T-helper 17 cell (primary cell): ENCODE results near the gene CRTC1. TPM values are rescaled to one million over a fixed set of nuclear protein-coding genes. Genes with fewer than 3 reads are reported as not detected.

Source experiments
- ATAC-seq: fragments of 150-1000 bp; cut with Tn5 transposase; 2 replicates; pipeline ENCODE4 v1.10.0; 2021; ENCODE audit warnings: mild to moderate bottlenecking, moderate library complexity
- DNase-seq, 3 donors: peaks; one replicate each; pipeline versions ENCODE4 v3.0.0 to v3.0.0-alpha.2; 2020 to 2021
- H3K9me3 ChIP-seq: one replicate; pipeline ENCODE4 v1.7.0; 2013; ENCODE audit warnings: low read length, mild to moderate bottlenecking; ENCODE audit not compliant: control insufficient read depth, poor library complexity, severe bottlenecking
- H3K27ac Mint-ChIP-seq: one replicate; pipeline ENCODE4 v1.8.0; 2022; ENCODE audit warnings: mild to moderate bottlenecking, moderate library complexity, mixed read lengths
- H3K27me3 Mint-ChIP-seq: one replicate; pipeline ENCODE4 v1.8.0; 2022; ENCODE audit warnings: mixed read lengths
- H3K36me3 Mint-ChIP-seq: one replicate; pipeline ENCODE4 v1.8.0; 2022; ENCODE audit warnings: low read depth, mixed read lengths
- H3K4me1 Mint-ChIP-seq: one replicate; pipeline ENCODE4 v1.8.0; 2022; ENCODE audit warnings: mild to moderate bottlenecking, mixed read lengths
- H3K4me3 Mint-ChIP-seq: one replicate; pipeline ENCODE4 v1.8.0; 2022; ENCODE audit warnings: mild to moderate bottlenecking, moderate library complexity, mixed read lengths
- total RNA-seq, 4 donors: library from RNA in 2 of 4; stranded (reverse) in 2 of 4; gene quantifications; one replicate each; pipeline ENCODE4 v1.2.3 and lab custom pipeline; 2022 to 2026

Gene CRTC1
- total RNA-seq, 2 donors from 2014 or later: 14.4 to 15.3 TPM

DNA sequence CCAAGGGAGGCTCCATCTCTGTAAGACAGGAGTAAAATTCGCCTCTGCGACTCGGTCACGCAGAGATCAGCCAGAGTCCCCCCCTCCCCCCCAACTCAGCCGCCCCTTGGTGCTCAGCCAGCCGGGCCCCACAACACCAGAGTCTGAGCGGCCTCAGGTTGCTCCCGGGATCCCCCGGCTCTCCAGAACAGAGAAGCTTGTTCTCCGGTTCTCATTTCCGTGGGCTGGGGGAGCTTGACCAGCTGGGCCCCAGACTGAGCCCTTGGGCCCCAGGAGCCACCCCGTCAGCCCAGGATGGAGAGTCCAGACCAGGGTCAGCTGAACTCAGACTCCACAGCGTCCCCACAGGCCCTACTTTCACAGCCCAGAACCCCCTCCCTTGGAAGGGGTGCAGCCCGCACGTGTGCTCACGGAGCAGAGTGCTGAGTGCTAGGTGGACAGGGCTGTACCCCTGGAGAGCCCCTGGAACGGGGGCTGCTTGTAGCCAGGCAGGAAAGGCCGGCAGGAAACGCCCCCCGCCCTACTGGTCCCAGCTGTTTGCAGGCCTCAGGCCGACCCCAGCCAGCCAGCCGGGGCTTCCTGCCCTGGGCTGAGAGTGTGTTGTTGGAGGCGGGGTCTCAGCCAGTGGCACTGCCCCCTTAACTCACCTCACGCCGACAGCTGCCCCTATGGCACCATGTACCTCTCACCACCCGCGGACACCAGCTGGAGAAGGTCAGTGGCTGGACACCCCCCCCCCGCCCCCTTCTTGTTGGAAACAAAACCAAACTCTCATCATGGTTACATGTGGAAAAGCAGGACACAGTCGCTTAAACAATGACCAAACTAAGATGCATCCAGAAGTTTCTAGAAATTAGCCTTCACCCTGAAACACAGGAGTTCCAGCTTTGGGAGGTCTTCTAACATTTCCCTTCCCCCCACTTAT, 63.2 kb downstream of the CRTC1 start:
- Mint-ChIP-seq H3K27me3 (no peaks in the 10 kb centered on the region), H3K4me3 (no peak overlapping the region), H3K4me1 (peaks cover 3% of the 10 kb centered on the region), H3K27ac (no peak overlapping the region), H3K36me3 (no peaks in the 10 kb centered on the region)
- no peak for ATAC-seq
- DNase-seq: no peak
- H3K9me3 ChIP-seq: no peaks in the 10 kb centered on the region

DNA sequence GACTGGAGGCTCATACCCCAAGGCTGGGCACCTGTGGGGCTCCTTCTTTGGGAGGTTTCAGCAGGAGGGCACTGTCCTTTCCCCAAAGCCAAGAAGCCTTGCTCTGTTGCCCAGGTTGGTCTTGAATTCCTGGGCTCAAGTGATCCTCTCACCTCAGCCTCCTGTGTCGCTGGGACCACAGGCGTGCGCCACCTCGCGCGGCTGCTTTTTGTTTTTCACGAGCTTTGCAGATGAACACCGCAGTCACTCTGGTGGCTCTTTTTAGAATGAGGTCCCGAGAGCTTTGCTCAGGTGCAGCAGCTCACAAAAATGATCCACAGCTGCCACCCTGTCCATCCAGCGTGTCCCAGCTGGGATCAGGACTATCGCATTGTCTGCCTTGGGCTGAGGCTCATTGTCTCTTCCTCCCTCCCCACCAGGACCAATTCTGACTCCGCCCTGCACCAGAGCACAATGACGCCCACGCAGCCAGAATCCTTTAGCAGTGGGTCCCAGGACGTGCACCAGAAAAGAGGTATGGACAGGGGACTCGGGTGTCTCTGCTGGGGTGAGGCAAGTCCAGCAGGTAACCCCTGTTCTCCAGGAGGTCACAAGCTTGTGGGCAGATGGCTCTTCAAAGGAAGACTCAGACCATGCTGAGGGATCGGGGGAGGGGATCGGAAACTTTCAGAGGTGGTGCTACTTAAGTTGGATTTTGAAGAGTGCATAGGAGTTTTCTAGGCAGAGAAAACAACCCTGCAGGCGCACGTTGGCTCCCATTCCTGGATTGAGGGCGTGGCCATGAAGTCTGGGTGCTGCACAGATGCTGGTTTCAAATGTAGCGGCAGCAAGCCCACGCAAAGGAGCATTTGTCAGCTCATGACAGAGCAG, 66.1 kb downstream of the CRTC1 start:
- Mint-ChIP-seq H3K27me3 (no peaks in the 10 kb centered on the region), H3K36me3 (no peaks in the 10 kb centered on the region), H3K27ac (no peak overlapping the region), H3K4me1 (peaks cover 3% of the 10 kb centered on the region), H3K4me3 (no peak overlapping the region)
- ATAC-seq: no peak
- no peaks in the 10 kb centered on the region for H3K9me3 ChIP-seq
- no peak for DNase-seq

DNA sequence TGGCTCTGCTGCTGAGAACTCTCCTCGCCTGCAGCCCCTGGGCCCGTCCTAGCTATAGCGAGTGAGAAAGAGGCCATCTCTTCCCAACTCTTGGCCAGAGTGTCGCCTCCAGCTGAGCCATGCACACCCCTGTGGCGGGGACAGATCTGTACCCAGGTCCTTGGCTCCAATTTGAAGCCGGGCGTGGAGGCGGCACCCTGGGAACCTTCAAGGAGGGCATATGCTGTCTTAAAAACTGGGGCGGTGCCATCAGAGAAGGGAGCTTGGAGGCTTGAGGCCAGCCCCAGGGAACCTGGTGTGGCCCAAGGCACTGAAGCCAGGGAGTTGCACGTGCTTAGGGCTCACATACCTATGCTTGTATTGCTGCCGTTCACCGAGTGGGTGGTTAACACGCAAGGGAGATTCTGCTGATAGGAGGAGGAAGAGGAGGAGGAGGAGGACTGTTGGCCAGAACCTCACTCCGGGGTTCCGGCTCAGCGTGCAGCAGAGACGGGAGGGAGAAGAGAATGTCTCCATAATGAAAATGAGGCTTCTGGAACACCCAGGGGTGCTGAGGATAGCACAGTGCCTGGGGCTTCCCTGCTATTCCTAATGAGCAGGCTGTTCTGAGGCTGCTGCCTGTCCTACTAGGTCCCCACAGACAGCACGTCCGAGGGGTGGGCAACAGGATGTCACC, 67.0 kb downstream of the CRTC1 start:
- H3K36me3 Mint-ChIP-seq: no peaks in the 10 kb centered on the region
- ATAC-seq (no peak), DNase-seq (no peak)
- peak overlapping the region; percentile 19 for H3K27ac Mint-ChIP-seq
- H3K4me3 Mint-ChIP-seq: no peak overlapping the region
- H3K4me1 Mint-ChIP-seq: peaks cover 3% of the 10 kb centered on the region
- no peaks in the 10 kb centered on the region for H3K27me3 Mint-ChIP-seq
- no peaks in the 10 kb centered on the region for H3K9me3 ChIP-seq

DNA sequence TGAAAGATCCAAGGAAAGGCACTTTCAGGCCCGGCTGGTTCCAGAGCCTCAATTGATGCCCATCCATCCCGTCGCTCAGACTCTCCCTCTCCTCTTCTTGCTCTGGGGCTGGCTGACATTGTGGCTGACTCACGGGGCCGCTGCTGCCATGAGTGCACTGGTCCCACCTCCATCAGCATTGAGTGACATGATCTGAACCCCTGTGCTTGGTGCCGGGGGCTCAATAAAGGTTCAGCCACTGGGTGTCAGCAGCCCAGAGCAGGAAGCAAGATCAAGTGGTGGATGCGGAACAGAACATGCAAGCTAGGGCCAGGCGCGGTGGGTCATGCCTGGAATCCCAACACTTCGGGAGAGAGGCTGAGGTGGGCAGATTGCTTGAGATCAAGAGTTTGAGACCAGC, 68.1 kb downstream of the CRTC1 start:
- Mint-ChIP-seq H3K27ac (no peak overlapping the region), H3K4me1 (peaks cover 3% of the 10 kb centered on the region), H3K4me3 (no peak overlapping the region), H3K36me3 (no peaks in the 10 kb centered on the region), H3K27me3 (no peaks in the 10 kb centered on the region)
- no peak for DNase-seq
- ATAC-seq: no peak
- no peaks in the 10 kb centered on the region for H3K9me3 ChIP-seq

DNA sequence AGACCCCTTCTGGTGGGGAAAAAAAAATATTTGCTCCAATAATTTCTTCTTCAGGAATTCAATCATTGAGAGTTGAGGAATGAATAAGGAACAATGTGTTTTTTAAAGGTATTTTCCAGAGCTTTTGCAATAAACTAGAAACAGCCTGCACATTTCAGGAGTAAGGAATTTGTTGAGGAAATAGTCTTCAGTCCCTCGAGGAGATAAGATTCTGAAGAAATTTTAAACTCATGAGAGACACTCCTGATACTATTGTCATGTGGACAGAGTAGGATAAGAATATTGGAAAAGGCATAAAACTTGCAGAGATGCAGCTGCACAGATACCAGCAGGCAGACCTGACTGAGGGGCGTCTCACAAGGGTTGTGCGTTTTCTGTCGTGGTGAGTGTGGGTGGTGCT, 71.0 kb downstream of the CRTC1 start:
- H3K27me3 Mint-ChIP-seq: no peaks in the 10 kb centered on the region

GRCh38 chr19:18756896-18757295, 73.4 kb downstream of the CRTC1 start:
- no peak overlapping the region for H3K4me3 Mint-ChIP-seq
- no peak overlapping the region for H3K27ac Mint-ChIP-seq
- H3K27me3 Mint-ChIP-seq: no peaks in the 10 kb centered on the region
- H3K4me1 Mint-ChIP-seq: no peaks in the 10 kb centered on the region
- no peaks in the 10 kb centered on the region for H3K9me3 ChIP-seq
- DNase-seq: no peak
- no peak for ATAC-seq
- H3K36me3 Mint-ChIP-seq: no peaks in the 10 kb centered on the region

More for the DNA sequence above, 71.0 kb downstream of the CRTC1 start:
- Mint-ChIP-seq H3K4me1 (peaks cover 3% of the 10 kb centered on the region), H3K27ac (no peak overlapping the region), H3K4me3 (no peak overlapping the region), H3K36me3 (no peaks in the 10 kb centered on the region)
- DNase-seq (no peak), ATAC-seq (no peak)
- no peaks in the 10 kb centered on the region for H3K9me3 ChIP-seq

DNA sequence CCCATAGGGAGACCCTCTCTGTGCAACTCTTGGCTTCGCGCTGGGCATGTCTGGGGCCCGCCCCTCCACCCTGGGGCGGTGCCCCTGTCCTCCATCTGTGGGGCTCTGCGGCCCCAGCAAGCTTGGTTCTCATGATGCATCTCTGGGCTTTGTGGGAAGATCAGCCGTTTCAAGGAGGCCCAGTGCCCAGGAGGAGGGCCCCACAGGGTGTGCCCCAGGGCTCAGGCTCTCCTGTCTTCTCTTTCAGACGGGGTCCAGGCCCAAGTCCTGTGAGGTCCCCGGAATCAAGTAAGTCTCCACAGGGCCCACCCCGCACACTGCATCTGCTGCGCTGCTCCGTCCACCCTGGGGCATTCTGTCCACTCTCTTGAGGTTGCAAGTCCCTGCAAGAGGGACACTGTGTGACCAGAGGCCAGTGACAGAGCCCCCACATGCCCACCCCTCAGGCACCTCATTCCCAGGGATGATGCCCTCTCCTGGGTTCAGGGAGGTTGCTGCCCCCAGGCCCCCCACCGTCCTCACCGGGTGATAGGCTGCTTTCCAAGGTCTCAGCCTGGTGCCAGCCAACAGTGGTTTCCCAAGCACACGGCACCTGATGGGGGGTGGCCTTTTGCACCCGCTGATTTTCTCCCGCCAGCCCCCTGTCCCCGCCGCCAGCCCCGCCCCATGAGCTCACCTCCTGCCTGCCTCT, 76.0 kb downstream of the CRTC1 start:
- Mint-ChIP-seq H3K27me3 (no peaks in the 10 kb centered on the region), H3K27ac (no peak overlapping the region), H3K4me1 (no peaks in the 10 kb centered on the region), H3K4me3 (no peak overlapping the region), H3K36me3 (no peaks in the 10 kb centered on the region)
- ATAC-seq: no peak
- no peak for DNase-seq
- no peaks in the 10 kb centered on the region for H3K9me3 ChIP-seq

GRCh38 chr19:18759995-18760426, 76.5 kb downstream of the CRTC1 start:
- DNase-seq (no peak), ATAC-seq (no peak)
- Mint-ChIP-seq H3K27ac (no peak overlapping the region), H3K4me3 (no peak overlapping the region), H3K4me1 (no peaks in the 10 kb centered on the region), H3K36me3 (no peaks in the 10 kb centered on the region), H3K27me3 (no peaks in the 10 kb centered on the region)
- H3K9me3 ChIP-seq: no peaks in the 10 kb centered on the region

DNA sequence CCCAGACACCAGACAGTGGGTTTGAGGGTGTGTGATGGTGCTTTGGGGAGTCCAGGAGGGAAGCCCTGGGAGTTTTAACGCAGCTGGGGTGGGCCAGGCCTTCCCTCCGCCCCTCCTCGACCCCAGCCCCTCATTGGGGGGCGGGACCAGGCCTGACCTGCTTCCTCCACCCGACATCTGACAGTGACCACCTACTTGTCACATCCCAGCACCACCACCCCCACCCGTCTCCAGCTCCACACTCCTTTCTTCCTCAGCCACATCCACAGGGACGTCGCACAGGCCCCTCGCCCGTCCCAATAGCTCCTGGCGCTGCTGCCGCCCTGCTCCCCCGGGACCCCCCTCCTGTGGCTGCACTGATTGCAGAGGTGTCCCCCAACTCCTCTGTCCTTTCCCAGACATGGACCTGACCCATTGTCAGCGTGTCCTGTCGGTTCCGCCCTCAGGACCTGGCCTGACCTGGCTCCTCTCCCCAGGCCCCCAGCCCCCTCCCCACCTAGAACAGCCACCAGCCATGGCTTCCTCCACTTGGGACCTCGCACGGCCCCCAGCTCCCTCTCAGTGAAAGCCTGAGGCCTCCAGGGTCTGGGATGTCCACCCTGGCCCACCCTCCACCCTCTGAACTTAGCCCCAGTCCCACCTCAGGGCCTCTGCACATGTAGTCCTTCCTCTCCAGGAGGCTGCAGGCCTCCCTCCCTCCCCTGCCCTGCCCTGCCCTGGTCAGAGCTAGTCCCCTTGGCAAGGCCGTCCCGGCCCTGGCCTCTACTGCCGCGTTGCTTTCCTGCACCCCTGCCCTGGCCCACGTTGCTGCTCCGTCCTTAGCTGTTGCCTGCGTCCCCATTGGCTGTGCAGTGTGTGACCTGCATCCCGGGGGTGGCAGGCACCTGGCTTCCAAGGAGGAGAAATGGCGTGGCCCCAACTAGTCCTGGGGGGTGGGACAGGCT, 77.2 kb downstream of the CRTC1 start:
- no peak overlapping the region for H3K27ac Mint-ChIP-seq
- H3K9me3 ChIP-seq: no peaks in the 10 kb centered on the region
- DNase-seq: no peak
- H3K36me3 Mint-ChIP-seq: no peaks in the 10 kb centered on the region
- no peak overlapping the region for H3K4me3 Mint-ChIP-seq
- no peak for ATAC-seq
- H3K4me1 Mint-ChIP-seq: no peaks in the 10 kb centered on the region
- H3K27me3 Mint-ChIP-seq: no peaks in the 10 kb centered on the region

- DNase-seq: no peak
- ATAC-seq: no peak
- Mint-ChIP-seq H3K4me3 (no peak overlapping the region), H3K4me1 (no peaks in the 10 kb centered on the region), H3K27me3 (no peaks in the 10 kb centered on the region), H3K27ac (no peak overlapping the region), H3K36me3 (no peaks in the 10 kb centered on the region)
- H3K9me3 ChIP-seq: no peaks in the 10 kb centered on the region
Observed at GRCh38 chr19:18761531-18762110, 78.1 kb downstream of the CRTC1 start.

DNA sequence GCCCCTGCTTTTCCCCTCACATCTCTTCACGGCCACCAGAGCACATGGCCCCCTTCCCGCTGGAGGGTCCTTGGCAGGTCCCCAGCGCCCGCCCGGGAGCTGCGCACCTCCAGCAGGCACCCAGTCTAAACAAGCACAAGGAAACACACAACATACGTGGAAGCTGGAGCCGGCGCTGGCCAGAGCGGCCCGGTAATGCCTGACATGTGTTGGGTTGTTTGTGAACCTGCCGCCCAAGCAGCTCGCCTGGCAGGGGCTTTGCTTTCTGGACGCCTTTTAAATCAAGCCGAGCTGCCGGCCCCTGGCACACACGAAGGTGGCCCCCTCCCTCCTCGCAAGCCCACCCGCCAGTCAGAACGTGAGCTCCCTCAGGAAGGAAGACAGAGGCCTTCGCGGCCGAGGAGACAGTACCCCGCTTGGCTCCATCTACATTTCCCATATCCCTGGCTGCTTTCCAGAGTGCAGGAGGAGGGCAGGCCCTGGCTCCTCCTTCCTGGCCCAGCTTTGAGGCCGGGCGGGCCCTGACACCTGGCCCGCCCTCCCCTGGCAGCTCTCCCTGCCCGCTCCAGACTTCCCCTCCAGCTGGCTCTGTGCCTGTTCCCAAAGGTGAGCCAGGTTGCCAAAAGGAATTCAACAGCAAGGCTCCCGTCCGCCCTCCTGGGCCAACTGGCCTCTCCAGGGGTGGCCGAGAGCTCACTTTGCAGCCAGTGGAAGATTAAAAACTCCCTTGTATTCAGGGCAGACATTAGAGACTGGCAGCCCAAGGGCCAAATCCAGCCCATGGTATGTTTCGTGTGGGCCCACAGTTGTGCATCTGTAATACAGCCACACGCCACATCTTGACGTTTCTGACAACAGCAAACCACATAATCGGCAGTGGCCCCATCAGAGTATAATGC, 78.9 kb downstream of the CRTC1 start:
- Mint-ChIP-seq H3K27me3 (no peaks in the 10 kb centered on the region), H3K4me1 (no peaks in the 10 kb centered on the region), H3K36me3 (no peaks in the 10 kb centered on the region), H3K27ac (no peak overlapping the region), H3K4me3 (no peak overlapping the region)
- ATAC-seq (no peak), DNase-seq (no peak)
- H3K9me3 ChIP-seq: no peaks in the 10 kb centered on the region
